GM21619 (cell line): ENCODE measurements around the gene ABCC3.

Experiments used
- ATAC-seq: cut with Tn5 transposase; IDR thresholded peaks from one replicate; pipeline ENCODE4 v1.9.1; 2021; ENCODE audit not compliant: unreplicated experiment

ABCC3 gene

DNA sequence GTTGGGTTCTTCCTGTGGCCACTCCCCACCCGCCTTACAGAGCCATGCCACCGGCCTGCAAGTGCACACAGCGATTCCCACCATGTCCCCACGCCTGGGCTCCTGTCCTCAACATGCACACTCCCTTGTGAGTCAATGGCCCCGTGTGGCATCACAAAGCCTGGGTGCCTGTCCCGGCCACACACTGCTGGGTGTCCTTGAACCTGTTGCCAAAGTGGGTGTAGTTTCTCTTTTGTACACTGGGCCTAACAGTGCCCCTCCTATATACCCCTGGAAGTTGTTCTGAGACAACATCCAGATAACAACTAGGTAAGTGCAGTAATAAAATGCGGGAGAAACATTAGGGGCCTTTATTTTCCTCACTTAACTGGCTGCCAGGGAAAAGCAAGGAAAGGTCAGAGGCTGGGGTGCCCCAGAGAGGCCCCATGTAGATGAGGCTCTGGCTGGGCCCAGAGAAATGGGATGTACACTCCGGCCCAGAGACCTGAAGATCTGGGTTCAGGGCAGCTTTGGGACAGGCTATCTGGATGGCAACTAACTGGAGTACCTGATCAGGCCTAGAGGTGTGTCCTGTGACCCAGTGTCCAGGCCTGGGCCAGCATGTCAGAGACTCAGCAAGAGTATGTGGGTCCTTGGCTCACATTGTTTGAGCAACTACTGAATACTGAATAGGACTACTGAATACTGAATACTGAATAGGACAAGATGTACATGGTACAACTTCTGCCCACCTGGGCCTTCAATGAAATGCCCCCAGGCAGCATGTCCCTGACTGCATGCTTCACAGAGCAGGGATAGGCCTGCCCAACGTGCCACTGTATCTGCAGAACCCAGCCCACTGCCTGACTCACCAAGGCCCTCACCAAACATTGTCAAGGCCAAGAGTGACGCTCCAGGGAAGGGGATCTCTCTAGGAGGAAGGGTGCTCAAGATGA is 8.3 kb downstream of the ABCC3 start:
- no peak for ATAC-seq

- ATAC-seq = no peak
These were observed 11.3 kb downstream of the ABCC3 start for GRCh38 chr17:50645748-50646682.

DNA sequence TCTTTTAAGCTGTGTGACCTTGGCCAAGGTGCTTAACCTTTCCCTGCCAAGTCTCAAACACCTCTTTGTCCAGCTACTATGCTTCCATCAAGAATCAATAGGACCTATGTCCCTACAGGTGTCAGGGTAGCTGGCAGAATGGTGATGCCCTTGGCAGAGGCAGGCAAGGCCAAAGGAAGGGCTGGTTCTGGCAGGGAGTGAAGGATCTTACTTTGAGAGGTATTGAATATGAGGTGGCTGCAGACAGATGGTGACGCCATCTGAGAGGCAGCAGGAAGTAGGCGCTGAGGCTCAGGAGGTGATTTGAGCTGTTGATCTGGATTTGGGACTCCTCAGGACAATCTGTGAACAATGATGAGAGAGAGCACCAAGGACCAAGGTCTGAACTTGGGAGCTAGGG is 12.5 kb downstream of the ABCC3 start:
- no peak for ATAC-seq

- ATAC-seq = no peak
These were observed 14.6 kb downstream of the ABCC3 start for GRCh38 chr17:50649042-50649908.

DNA sequence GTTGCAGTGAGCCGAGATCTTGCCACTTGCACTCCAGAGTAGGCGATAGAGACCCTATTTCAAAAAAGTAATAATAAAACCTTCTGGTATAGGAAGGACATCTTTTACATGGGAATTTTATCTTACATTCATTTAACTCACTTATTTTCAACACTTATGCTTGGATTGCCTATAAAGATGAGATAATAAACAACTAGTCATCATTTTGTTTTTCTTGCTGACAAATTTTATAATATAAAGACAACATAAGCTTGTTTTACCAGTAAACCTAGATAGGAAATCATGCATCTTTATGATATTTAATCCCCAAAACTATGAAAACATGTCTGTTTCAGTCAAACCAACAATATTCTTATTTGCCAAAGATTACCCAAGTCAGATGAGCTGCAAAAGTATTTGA is 17.0 kb downstream of the ABCC3 start:
- no peak for ATAC-seq

GRCh38 chr17:50653738-50654137 is 19.1 kb downstream of the ABCC3 start:
- ATAC-seq = no peak

- ATAC-seq = no peak
These were observed 21.8 kb downstream of the ABCC3 start for GRCh38 chr17:50656509-50656908.

GRCh38 chr17:50657054-50657453 is 22.4 kb downstream of the ABCC3 start:
- ATAC-seq = no peak

GRCh38 chr17:50657627-50658026 is 22.9 kb downstream of the ABCC3 start:
- no peak for ATAC-seq

DNA sequence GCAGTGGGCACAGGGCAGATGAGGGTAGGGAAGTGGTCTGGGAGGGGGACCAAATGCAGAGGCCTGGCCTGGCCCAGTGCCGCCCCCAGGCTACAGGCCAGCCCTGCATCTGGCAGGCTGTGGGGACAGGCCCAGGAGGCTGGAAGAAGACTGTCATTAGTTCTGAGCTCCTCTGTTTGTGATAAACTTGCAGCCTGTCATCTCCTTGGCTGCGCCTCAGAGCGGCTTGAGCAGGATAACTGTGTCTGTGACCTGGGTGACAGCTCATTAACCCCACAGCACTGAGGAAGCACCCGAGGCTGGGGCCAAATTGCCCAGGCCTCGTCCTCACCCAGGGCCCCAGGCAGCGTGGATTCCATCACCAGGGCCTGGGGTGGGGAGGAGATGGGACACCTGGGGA is 23.9 kb downstream of the ABCC3 start:
- ATAC-seq = no peak

GRCh38 chr17:50659179-50659578 is 24.5 kb downstream of the ABCC3 start:
- no peak for ATAC-seq

DNA sequence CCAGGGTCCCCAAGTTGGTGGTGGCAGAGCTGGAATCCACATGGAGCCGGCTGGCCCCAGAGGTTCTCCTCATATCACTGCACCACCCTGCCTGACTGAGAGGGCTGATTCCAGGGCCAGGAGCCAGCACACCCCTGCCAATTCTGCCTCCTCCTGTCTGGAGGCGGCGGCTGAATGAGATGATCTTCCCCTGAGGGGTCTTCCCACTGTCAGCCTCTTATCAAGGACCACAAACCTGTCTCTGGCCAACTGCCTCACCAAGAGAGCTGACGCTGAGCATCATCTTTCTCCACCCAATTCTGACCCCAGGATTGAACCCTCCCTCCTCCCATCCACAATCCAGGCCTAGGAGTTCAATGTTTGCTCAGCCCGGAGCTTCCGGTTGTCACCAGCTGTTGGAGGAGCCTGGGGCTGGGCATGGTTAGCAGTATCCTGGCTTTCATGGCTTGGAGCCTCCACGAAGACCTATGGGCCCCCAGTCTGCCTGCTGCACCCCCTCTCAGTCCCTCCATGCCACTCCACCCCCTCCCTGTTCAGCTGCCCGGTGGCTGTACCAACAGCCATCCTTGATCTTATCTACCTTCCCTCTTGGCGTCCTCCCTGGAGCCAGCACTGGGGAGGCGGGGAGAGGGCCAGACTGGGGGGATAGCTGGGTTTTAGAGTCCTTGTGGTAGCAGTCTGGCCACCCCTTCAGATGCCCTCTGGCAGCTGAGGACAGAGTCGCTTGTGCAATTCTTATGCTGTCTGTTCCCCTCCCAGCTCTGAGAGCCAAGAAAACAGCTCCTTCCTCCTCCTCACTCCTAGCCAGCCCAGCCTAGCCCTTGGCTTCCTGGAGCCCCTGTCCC is 25.6 kb downstream of the ABCC3 start:
- ATAC-seq = no peak

DNA sequence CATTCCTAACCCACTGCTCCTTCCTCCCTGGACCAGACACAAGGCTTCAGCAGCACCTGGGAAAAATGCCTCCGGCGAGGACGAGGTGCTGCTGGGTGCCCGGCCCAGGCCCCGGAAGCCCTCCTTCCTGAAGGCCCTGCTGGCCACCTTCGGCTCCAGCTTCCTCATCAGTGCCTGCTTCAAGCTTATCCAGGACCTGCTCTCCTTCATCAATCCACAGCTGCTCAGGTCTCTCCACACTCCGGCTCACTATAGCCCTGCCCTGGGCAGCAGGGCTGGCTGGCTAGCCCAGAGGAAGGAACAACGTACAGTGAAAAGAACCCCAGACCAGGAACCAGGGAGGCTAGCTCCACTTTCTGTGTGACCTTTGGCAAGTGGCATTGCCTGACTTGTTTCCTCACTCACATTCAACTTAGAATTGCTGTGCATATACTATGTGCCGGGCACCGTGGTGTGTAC is 26.2 kb downstream of the ABCC3 start:
- ATAC-seq = no peak

DNA sequence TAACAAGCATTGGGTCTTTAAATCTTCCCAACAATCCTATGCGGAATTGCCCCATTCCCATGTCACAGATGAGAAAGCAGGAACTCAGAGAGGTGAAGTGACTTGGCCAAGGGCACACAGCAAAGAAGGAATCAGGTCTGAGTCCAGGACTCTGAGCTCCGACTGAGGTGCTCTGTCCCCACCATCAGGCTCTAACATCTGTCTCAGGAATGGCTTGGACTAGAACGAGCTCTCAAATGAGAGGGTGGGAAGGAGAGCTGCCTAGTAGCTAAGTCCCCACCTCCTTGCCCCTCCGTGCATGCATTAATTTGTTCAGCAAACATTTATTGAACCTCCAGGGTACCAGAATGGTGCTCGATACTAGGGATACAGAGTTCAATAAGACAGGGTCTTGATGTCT is 26.7 kb downstream of the ABCC3 start:
- ATAC-seq = no peak

DNA sequence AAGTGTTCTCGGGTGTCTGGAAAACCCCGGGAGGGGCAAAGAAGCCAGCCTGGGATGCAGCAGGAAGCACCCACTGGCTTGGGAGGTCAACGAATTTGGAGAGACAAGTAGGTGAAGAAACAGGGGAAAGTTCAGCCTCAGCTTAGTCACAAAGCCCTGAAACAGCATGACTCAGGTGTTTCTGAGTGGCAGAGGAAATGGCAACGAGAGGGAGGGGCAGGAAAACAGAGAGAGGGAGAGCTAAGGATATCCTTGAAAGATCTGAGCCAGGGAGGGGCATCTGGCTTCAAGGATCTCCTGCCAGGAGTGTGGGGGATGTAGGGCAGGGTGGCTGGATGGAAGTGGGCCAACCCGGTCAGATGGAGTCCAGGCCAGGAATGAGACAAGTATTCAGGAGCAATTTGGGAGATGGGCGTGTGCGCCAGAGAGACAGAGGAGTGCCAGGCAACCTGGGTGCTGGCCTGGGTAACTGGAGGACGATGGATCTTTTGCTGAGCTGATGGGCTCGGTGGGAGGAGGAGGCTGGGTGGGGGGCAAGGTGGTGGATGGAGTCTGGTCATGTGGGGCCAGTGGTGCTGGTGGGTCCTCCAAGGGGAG is 27.2 kb downstream of the ABCC3 start:
- no peak for ATAC-seq

DNA sequence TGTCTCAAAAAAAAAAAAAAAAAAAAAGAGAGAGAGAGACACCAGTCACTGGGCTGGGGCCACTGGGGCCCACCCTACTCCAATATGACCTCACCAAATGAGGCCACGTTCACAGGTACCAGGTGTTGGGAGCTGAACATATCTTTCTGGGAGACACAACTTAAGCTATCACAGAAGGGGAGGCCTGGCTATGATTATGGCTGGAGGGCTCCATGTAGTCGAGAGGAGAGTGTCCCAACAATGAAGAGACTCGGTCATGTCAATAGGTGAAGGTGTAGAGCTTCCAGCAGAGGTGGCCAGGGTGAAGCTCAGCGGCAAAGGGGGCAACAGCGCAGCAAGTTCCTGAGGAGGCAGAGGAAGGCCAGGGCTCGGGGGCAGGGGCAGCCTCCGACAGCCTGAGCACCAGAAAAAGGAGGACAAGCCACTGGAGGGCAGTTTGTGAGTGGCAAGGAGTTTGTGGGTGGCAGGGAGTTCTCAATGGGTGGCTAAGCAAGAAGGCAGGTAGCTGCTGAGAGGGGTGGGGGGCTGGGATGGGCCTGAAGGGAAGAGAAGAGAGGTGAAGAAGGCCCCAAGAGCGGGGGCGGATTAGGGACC is 28.0 kb downstream of the ABCC3 start:
- no peak for ATAC-seq

DNA sequence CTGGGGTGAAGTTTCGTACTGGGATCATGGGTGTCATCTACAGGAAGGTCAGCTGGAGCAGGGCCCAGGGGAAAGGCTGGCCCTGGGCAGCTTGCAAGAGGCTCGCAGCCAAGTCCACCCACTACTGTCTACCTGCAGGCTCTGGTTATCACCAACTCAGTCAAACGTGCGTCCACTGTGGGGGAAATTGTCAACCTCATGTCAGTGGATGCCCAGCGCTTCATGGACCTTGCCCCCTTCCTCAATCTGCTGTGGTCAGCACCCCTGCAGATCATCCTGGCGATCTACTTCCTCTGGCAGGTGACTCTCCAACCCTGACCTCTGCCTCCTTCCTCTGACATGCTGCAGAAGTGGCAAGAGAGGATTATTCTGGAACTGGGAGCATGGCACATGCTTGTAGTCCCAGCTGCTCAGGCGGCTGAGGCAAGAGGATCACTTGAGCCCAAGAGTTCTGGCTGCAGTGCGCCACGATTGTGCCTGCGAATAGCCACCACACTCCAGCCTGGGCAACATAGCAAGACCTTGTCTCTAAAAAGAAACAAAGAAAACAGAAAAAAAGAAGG is 29.2 kb downstream of the ABCC3 start:
- no peak for ATAC-seq

GRCh38 chr17:50664788-50665458 is 30.2 kb downstream of the ABCC3 start:
- no peak for ATAC-seq
